GM23338 (cell line): ENCODE measurements around the gene NME9. TPM values are rescaled to one million over a fixed set of nuclear protein-coding genes. Genes with fewer than 3 reads are reported as not detected.
"Not testable (repeated sequence)": the region's sequence is repeated elsewhere in the genome, so short reads cannot be mapped to it uniquely, and the experiment has no call there.

Experiments
- ATAC-seq: fragments of 200-7000 bp; cut with Tn5 transposase; 3 replicates; pipeline ENCODE4 v1.9.1; 2020
- DNase-seq: peaks from one replicate; pipeline ENCODE4 v3.0.0-alpha.2; 2015; ENCODE audit warnings: low spot score
- H2AFZ ChIP-seq: fragments of 200-600 bp; sonication (generic); 2 replicates; pipeline ENCODE4 v1.8.0; 2016; ENCODE audit warnings: antibody characterized with exemption, mild to moderate bottlenecking, moderate library complexity
- H3F3A ChIP-seq: fragments of 200-600 bp; sonication (generic); replicated peaks from 2 replicates; pipeline ENCODE4 v1.8.0; 2017; ENCODE audit warnings: antibody characterized with exemption, mixed run types, low read depth
- H3K27ac ChIP-seq: fragments of 200-600 bp; sonication (generic); 2 replicates; pipeline ENCODE4 v1.6.1; 2016; ENCODE audit warnings: low read depth
- H3K27me3 ChIP-seq: fragments of 200-600 bp; sonication (generic); 2 replicates; pipeline ENCODE4 v1.8.0; 2016; ENCODE audit warnings: mild to moderate bottlenecking, mixed run types, moderate library complexity; ENCODE audit not compliant: insufficient read depth
- H3K36me3 ChIP-seq: fragments of 200-600 bp; sonication (generic); 2 replicates; pipeline ENCODE4 v1.8.0; 2016; ENCODE audit warnings: mild to moderate bottlenecking; ENCODE audit not compliant: insufficient read depth
- H3K4me1 ChIP-seq: fragments of 200-600 bp; sonication (generic); 2 replicates; pipeline ENCODE4 v1.8.0; 2016; ENCODE audit warnings: mild to moderate bottlenecking, moderate library complexity; ENCODE audit not compliant: insufficient read depth
- H3K4me2 ChIP-seq: fragments of 200-600 bp; sonication (generic); 2 replicates; pipeline ENCODE4 v1.7.1; 2017; ENCODE audit warnings: mixed run types
- H3K4me3 ChIP-seq: fragments of 200-600 bp; sonication (generic); 2 replicates; pipeline ENCODE4 v1.6.1; 2016; ENCODE audit warnings: mixed run types
- H3K79me2 ChIP-seq: fragments of 200-600 bp; sonication (generic); replicated peaks from 2 replicates; pipeline ENCODE4 v1.8.0; 2017; ENCODE audit warnings: mild to moderate bottlenecking; ENCODE audit not compliant: insufficient read depth
- H3K9me2 ChIP-seq: fragments of 200-600 bp; sonication (generic); 2 replicates; pipeline ENCODE4 v1.8.0; 2017; ENCODE audit not compliant: insufficient read depth
- H4K20me1 ChIP-seq: fragments of 200-600 bp; sonication (generic); replicated peaks from 2 replicates; pipeline ENCODE4 v1.8.0; 2017; ENCODE audit warnings: mild to moderate bottlenecking; ENCODE audit not compliant: insufficient read depth
- H3K27ac Mint-ChIP-seq: 2 replicates; pipeline ENCODE4 v1.8.0; 2020; ENCODE audit warnings: inconsistent platforms, mild to moderate bottlenecking, moderate library complexity, mixed read lengths
- H3K27me3 Mint-ChIP-seq: 3 replicates; pipeline ENCODE4 v1.8.0; 2022; ENCODE audit warnings: low read depth, mild to moderate bottlenecking, moderate library complexity, mixed read lengths, inconsistent platforms; ENCODE audit not compliant: insufficient read depth, poor library complexity
- H3K36me3 Mint-ChIP-seq: 3 replicates; pipeline ENCODE4 v1.8.0; 2021; ENCODE audit warnings: low read depth, mild to moderate bottlenecking, inconsistent platforms, moderate library complexity, mixed read lengths
- H3K4me1 Mint-ChIP-seq: 3 replicates; pipeline ENCODE4 v1.8.0; 2020; ENCODE audit warnings: mild to moderate bottlenecking, inconsistent platforms, mixed read lengths
- H3K4me3 Mint-ChIP-seq: 3 replicates; pipeline ENCODE4 v1.8.0; 2021; ENCODE audit warnings: moderate library complexity, mild to moderate bottlenecking, inconsistent platforms, mixed read lengths
- H3K9me3 Mint-ChIP-seq: 3 replicates; pipeline ENCODE4 v1.8.0; 2020; ENCODE audit warnings: moderate library complexity, mild to moderate bottlenecking, inconsistent platforms, mixed read lengths
- CREB1 ChIP-seq: fragments of 250-450 bp; sonication (Bioruptor Pico); IDR thresholded peaks from 2 replicates; pipeline ENCODE4 v1.5.0; 2020; ENCODE audit warnings: low read depth, mild to moderate bottlenecking, moderate library complexity
- CTCF ChIP-seq, 2 experiments: fragments of 200-600 bp in 1 of 2; sonication (generic) in 1 of 2; conservative IDR thresholded peaks; 2 replicates each; pipeline versions ENCODE4 v1.5.1 to v1.6.1; 2016 to 2017; ENCODE audit warnings: antibody characterized with exemption in 2 of 2, low read depth in 2 of 2, mild to moderate bottlenecking in 2 of 2, moderate library complexity in 1 of 2
- EZH2 ChIP-seq: fragments of 200-600 bp; sonication (generic); IDR thresholded peaks from one replicate; pipeline ENCODE4 v1.8.0; 2017; ENCODE audit warnings: antibody characterized with exemption, mild to moderate bottlenecking, low read depth; ENCODE audit not compliant: unreplicated experiment
- EZH2phosphoT487 ChIP-seq: fragments of 200-600 bp; sonication (generic); IDR thresholded peaks from one replicate; pipeline ENCODE4 v1.8.1; 2018; ENCODE audit warnings: antibody characterized with exemption; ENCODE audit not compliant: unreplicated experiment
- NANOG ChIP-seq: IDR thresholded peaks from 2 replicates; pipeline ENCODE4 v1.6.1; 2016; ENCODE audit warnings: antibody characterized with exemption, borderline replicate concordance
- POLR2AphosphoS5 ChIP-seq: IDR thresholded peaks from 2 replicates; pipeline ENCODE4 v1.6.1; 2016; ENCODE audit warnings: antibody characterized with exemption, low read depth
- REST ChIP-seq: IDR thresholded peaks from one replicate; pipeline ENCODE4 v1.6.1; 2018; ENCODE audit warnings: antibody characterized with exemption; ENCODE audit not compliant: unreplicated experiment
- ZNF114 ChIP-seq: fragments of 250-450 bp; sonication (Bioruptor Pico); IDR thresholded peaks from 2 replicates; pipeline ENCODE4 v1.5.0; 2020; ENCODE audit warnings: mild to moderate bottlenecking, moderate library complexity
- ZNF331 ChIP-seq: fragments of 250-450 bp; sonication (Bioruptor Pico); IDR thresholded peaks from 2 replicates; pipeline ENCODE4 v1.5.0; 2020; ENCODE audit warnings: low read depth, mild to moderate bottlenecking, moderate library complexity
- ZNF462 ChIP-seq: fragments of 250-450 bp; sonication (Bioruptor Pico); IDR thresholded peaks from 2 replicates; pipeline ENCODE4 v1.5.0; 2020; ENCODE audit warnings: mild to moderate bottlenecking, moderate library complexity
- polyA plus RNA-seq: library from polyadenylated mRNA; unstranded; fragments of >200 nt; fragmentation: Nextera tagmentation; extraction: Ambion mirVana; gene quantifications from 2 replicates; pipeline ENCODE4 v1.2.1, GENCODE V29; 2016
- total RNA-seq: library from RNA; depleted of rRNA; stranded (reverse); fragments of >200 nt; shearing (Covaris generic); gene quantifications from 2 replicates; pipeline ENCODE4 v1.2.3, GENCODE V29; 2014

Gene NME9
- total and polyA plus RNA-seq, 2 experiments from 2014 or later, result 0.14 to 2.0 TPM

- H3K79me2 ChIP-seq, H3K4me3 ChIP-seq, H3K4me1 ChIP-seq, H3K9me2 ChIP-seq, H3K4me2 ChIP-seq, ATAC-seq, H3K9me3 Mint-ChIP-seq, H3K27ac Mint-ChIP-seq, DNase-seq, H3K27ac ChIP-seq, H3F3A ChIP-seq, H4K20me1 ChIP-seq, H3K36me3 ChIP-seq, H3K27me3 ChIP-seq, H2AFZ ChIP-seq, H3K27me3 Mint-ChIP-seq, H3K4me3 Mint-ChIP-seq, H3K36me3 Mint-ChIP-seq: not testable (repeated sequence)
- H3K4me1 Mint-ChIP-seq, result peaks cover 12% of the 10 kb centered on the region
These were observed 47.6 kb upstream of the NME9 start for GRCh38 chr3:138377212-138377611.

GRCh38 chr3:138376663-138377062 is 47.0 kb upstream of the NME9 start:
- Histone ChIP-seq H3K9me2 (0 out of 2 replicates have a peak, but pooled peaks cover 2% of the 10 kb centered on the region), H3K79me2 (no peaks in the 10 kb centered on the region), H2AFZ (no peak overlapping the region), H3K4me1 (no peaks in the 10 kb centered on the region), H4K20me1 (no peaks in the 10 kb centered on the region), H3K27me3 (no peaks in the 10 kb centered on the region), H3K4me3 (no peak overlapping the region), H3K4me2 (no peak overlapping the region), H3K27ac (no peak overlapping the region), H3F3A (no peaks in the 10 kb centered on the region), H3K36me3 (no peaks in the 10 kb centered on the region; the same call in 1 of the 2 replicates)
- Mint-ChIP-seq H3K36me3 (peaks cover 6% of the 10 kb centered on the region; the same call in 2 of the 3 replicates), H3K4me1 (peaks cover 12% of the 10 kb centered on the region), H3K4me3 (no peak overlapping the region), H3K9me3 (no peaks in the 10 kb centered on the region; the same call in 2 of the 3 replicates), H3K27me3 (peaks cover 2% of the 10 kb centered on the region), H3K27ac (no peak overlapping the region)
- DNase-seq (no peak), ATAC-seq (no peak)
- TF ChIP-seq ZNF114 (CRISPR knock-in tag) (no peak), ZNF331 (CRISPR knock-in tag) (no peak), EZH2phosphoT487 (no peak), CTCF (conservative IDR thresholded peaks at IDR 0.05; ENCODE audit: low read depth in 2 of 2) (no peak), POLR2AphosphoS5 (no peak), CREB1 (CRISPR knock-in tag) (no peak), NANOG (no peak), ZNF462 (no peak), EZH2 (no peak), REST (no peak)
